ENCODE results near the gene TRIM50.

DNA sequence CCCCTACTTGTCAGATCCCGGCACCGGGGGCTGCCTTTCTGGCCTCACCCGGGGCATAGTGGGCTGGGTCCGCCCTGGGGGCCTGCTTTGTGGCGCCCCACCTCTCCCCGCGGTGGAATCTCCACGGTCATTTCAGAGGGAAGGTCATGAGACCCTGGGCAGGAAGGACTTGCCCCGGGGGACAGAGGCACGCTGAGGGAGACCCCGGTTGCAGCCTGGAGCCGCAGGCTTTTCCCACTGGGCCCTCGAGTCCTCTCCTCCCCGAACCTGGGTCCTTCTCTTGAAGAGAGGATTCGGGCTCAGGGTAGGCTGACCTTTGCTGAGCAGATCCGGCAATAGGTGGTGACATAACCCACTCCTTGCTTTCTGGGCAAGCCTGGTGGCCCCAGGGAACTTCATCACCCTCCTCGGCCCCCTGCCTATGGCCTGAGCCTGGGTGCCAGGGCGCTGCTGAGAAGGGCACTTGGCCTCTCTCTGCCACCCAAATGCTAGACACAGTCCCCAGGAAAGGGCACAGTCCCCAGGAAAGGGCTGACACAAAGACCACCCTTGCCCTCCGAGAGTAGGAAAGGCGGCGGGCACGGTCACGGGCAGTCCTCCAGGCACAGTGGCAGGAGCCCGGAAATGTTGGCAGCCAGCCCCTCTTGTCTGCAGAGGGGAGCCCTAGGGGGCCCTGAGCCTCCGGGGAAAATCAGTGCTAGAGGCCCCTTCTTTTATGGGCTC, 36.3 kb upstream of the TRIM50 start:
- TF ChIP-seq, protein P1, sequence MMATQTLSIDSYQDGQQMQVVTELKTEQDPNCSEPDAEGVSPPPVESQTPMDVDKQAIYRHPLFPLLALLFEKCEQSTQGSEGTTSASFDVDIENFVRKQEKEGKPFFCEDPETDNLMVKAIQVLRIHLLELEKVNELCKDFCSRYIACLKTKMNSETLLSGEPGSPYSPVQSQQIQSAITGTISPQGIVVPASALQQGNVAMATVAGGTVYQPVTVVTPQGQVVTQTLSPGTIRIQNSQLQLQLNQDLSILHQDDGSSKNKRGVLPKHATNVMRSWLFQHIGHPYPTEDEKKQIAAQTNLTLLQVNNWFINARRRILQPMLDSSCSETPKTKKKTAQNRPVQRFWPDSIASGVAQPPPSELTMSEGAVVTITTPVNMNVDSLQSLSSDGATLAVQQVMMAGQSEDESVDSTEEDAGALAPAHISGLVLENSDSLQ (IDR thresholded peaks at IDR 0.05) = no peak
- TF ChIP-seq SUZ12 (IDR thresholded peaks at IDR 0.05) (no peak), L3MBTL2 (conservative IDR thresholded peaks at IDR 0.05) (no peak), TARDBP (IDR thresholded peaks at IDR 0.05) (no peak), HDGF (IDR thresholded peaks at IDR 0.05; ENCODE audit: borderline replicate concordance) (no peak), ZNF384 (IDR thresholded peaks at IDR 0.05) (no peak), FOXK2 (IDR thresholded peaks at IDR 0.05) (no peak), SP1 (IDR thresholded peaks at IDR 0.05) (no peak), NFRKB (IDR thresholded peaks at IDR 0.05) (no peak), ARNT (IDR thresholded peaks at IDR 0.05) (no peak), FOXA1 (IDR thresholded peaks at IDR 0.05) (no peak), LEF1 (IDR thresholded peaks at IDR 0.05; ENCODE audit: borderline replicate concordance) (no peak), ELF4 (IDR thresholded peaks at IDR 0.05) (no peak)
